IMR-90 (cell line): Measurements from ENCODE around the gene FNBP1L. TPM values are rescaled to one million over a fixed set of nuclear protein-coding genes. Genes with fewer than 3 reads are reported as not detected.

ENCODE experiments used
- ATAC-seq: fragments of 200-7000 bp; cut with Tn5 transposase; 2 replicates; pipeline ENCODE4 v1.9.1; 2020; ENCODE audit warnings: low read depth, mild to moderate bottlenecking, moderate library complexity
- BruUV-seq: library from RNA; stranded (reverse); fragments of 400-500 nt; replicated peaks from 2 replicates; lab custom pipeline; 2021; lab: Mats Ljungman, UMichigan
- CTCF ChIA-PET: fragments of 300-600 bp; formaldehyde crosslinking; extraction: SDS; loops from one replicate; lab custom pipeline; 2021; ENCODE audit warnings: antibody characterized with exemption; lab: Yijun Ruan, JAX
- POLR2A ChIA-PET: fragments of 300-600 bp; sonication (Branson Sonifier 250); formaldehyde crosslinking; loops from one replicate; lab custom pipeline; 2022; ENCODE audit warnings: antibody characterized with exemption; ENCODE audit not compliant: unreplicated experiment; lab: Charles Lee
- DNase-seq: peaks from one replicate; pipeline ENCODE4 v3.0.0; 2013
- H2AFZ ChIP-seq: replicated peaks from 2 replicates; pipeline ENCODE3; 2013; ENCODE audit warnings: low read length, mild to moderate bottlenecking; ENCODE audit not compliant: poor library complexity
- H2AK5ac ChIP-seq: 2 replicates; pipeline ENCODE4 v1.6.1; 2013; ENCODE audit warnings: low read depth, low read length, inconsistent platforms
- H2AK9ac ChIP-seq: replicated peaks from 2 replicates; pipeline ENCODE3; 2013; ENCODE audit warnings: mild to moderate bottlenecking, low read depth, low read length, moderate library complexity; ENCODE audit not compliant: poor library complexity
- H2BK120ac ChIP-seq: 2 replicates; pipeline ENCODE4 v1.6.1; 2013; ENCODE audit warnings: low read depth, low read length, inconsistent platforms
- H2BK15ac ChIP-seq: 3 replicates; pipeline ENCODE4 v1.6.1; 2013; ENCODE audit warnings: low read depth, low read length, inconsistent platforms
- H2BK20ac ChIP-seq: 2 replicates; pipeline ENCODE4 v1.6.1; 2013; ENCODE audit warnings: low read depth, mild to moderate bottlenecking, inconsistent platforms, low read length, moderate library complexity
- H2BK5ac ChIP-seq: 2 replicates; pipeline ENCODE4 v1.6.1; 2013; ENCODE audit warnings: mild to moderate bottlenecking, low read depth, low read length, inconsistent platforms; ENCODE audit not compliant: poor library complexity, severe bottlenecking
- H3K14ac ChIP-seq: replicated peaks from 2 replicates; pipeline ENCODE4 v1.6.1; 2013; ENCODE audit warnings: low read depth, low read length, inconsistent platforms
- H3K18ac ChIP-seq: 2 replicates; pipeline ENCODE4 v1.6.1; 2013; ENCODE audit warnings: low read depth, low read length, control low read depth
- H3K23ac ChIP-seq: 2 replicates; pipeline ENCODE4 v1.6.1; 2013; ENCODE audit warnings: low read depth, low read length, inconsistent platforms
- H3K27ac ChIP-seq: 2 replicates; pipeline ENCODE4 v1.5.1; 2013; ENCODE audit warnings: mild to moderate bottlenecking, control low read depth, low read length; ENCODE audit not compliant: insufficient read depth
- H3K27me3 ChIP-seq: 2 replicates; pipeline ENCODE4 v1.6.1; 2013; ENCODE audit warnings: low read length; ENCODE audit not compliant: control insufficient read depth, insufficient read depth
- H3K36me3 ChIP-seq: 2 replicates; pipeline ENCODE4 v1.6.1; 2013; ENCODE audit warnings: low read length, mixed read lengths; ENCODE audit not compliant: control insufficient read depth, insufficient read depth
- H3K4ac ChIP-seq: 2 replicates; pipeline ENCODE4 v1.6.1; 2013; ENCODE audit warnings: low read depth, low read length, inconsistent platforms
- H3K4me1 ChIP-seq: 2 replicates; pipeline ENCODE4 v1.6.1; 2013; ENCODE audit warnings: low read length, mixed read lengths; ENCODE audit not compliant: control insufficient read depth, insufficient read depth
- H3K4me2 ChIP-seq: 2 replicates; pipeline ENCODE4 v1.6.1; 2013; ENCODE audit warnings: low read depth, mild to moderate bottlenecking, control low read depth, low read length, moderate library complexity
- H3K4me3 ChIP-seq: 2 replicates; pipeline ENCODE4 v1.5.1; 2013; ENCODE audit warnings: low read depth, mild to moderate bottlenecking, control low read depth, low read length, moderate library complexity; ENCODE audit not compliant: insufficient read depth
- H3K56ac ChIP-seq: 2 replicates; pipeline ENCODE4 v1.6.1; 2013; ENCODE audit warnings: low read length, inconsistent platforms; ENCODE audit not compliant: insufficient read depth; ENCODE audit errors: extremely low read depth
- H3K79me1 ChIP-seq, 2 experiments: 2 replicates each; pipeline ENCODE4 v1.6.1; 2013; ENCODE audit warnings: low read length in 2 of 2, inconsistent platforms in 1 of 2, low read depth in 1 of 2
- H3K9ac ChIP-seq: 2 replicates; pipeline ENCODE4 v1.6.1; 2013; ENCODE audit warnings: low read depth, low read length, control low read depth
- H3K9me1 ChIP-seq: 2 replicates; pipeline ENCODE4 v1.6.1; 2013; ENCODE audit warnings: low read length, inconsistent platforms; ENCODE audit not compliant: insufficient read depth
- H3K9me3 ChIP-seq: 2 replicates; pipeline ENCODE4 v1.6.1; 2013; ENCODE audit warnings: low read length; ENCODE audit not compliant: control insufficient read depth, insufficient read depth
- H4K20me1 ChIP-seq: 2 replicates; pipeline ENCODE4 v1.6.1; 2013; ENCODE audit warnings: low read length, inconsistent platforms; ENCODE audit not compliant: insufficient read depth
- H4K5ac ChIP-seq: 2 replicates; pipeline ENCODE4 v1.6.1; 2013; ENCODE audit warnings: mild to moderate bottlenecking, low read depth, low read length, control low read depth
- H4K8ac ChIP-seq, 2 experiments: 2 replicates each; pipeline ENCODE4 v1.6.1; 2013; ENCODE audit warnings: low read depth in 2 of 2, low read length in 2 of 2, control low read depth in 1 of 2, inconsistent platforms in 1 of 2
- H4K91ac ChIP-seq: 2 replicates; pipeline ENCODE4 v1.6.1; 2013; ENCODE audit warnings: low read depth, low read length, inconsistent platforms; ENCODE audit not compliant: insufficient read depth
- MAFK ChIP-seq: IDR thresholded peaks from 2 replicates; pipeline ENCODE4 v1.6.1; 2012; ENCODE audit warnings: low read depth, low read length, improper control_type of control experiment
- SMC3 ChIP-seq: fragments of 150-350 bp; IDR thresholded peaks from 2 replicates; pipeline ENCODE4 v1.6.1; 2016; ENCODE audit warnings: low read depth, mild to moderate bottlenecking, antibody characterized with exemption, low read length, moderate library complexity
- USF2 ChIP-seq: fragments of 150-350 bp; IDR thresholded peaks from 2 replicates; pipeline ENCODE4 v1.6.1; 2017; ENCODE audit warnings: mild to moderate bottlenecking, antibody characterized with exemption, low read length, low read depth
- WGBS, 2 experiments: methylation state at CpG; one replicate each; pipeline versions ENCODE4 v1.1.5 to v1.1.7; 2013; ENCODE audit warnings: missing lambda C conversion rate in 2 of 2; ENCODE audit not compliant: insufficient read length in 1 of 2; ENCODE audit errors: extremely low coverage in 2 of 2; 5-methylcytosine and 5-hydroxymethylcytosine counted together
- dilution Hi-C: fragments of 300-500 bp; cut with HindIII; formaldehyde crosslinking; loops from one replicate; pipeline ENCODE4 v1.14.3; 2018; ENCODE audit warnings: low sequenced_read_pairs; ENCODE audit not compliant: unreplicated experiment
- in situ Hi-C: fragments of 300-500 bp; cut with MboI; formaldehyde crosslinking; loops from 3 replicates; pipeline ENCODE4 v1.14.3; 2019; ENCODE audit warnings: low sequenced_read_pairs, inconsistent platforms, mixed read lengths
- intact Hi-C: fragments of 100-400 bp; cut with micrococcal nuclease; formaldehyde crosslinking; loops from 2 replicates; pipeline ENCODE4 v1.10.0; 2022
- polyA plus RNA-seq, 3 experiments: library from polyadenylated mRNA; depleted of rRNA; stranded (reverse); fragments of >200 nt; gene quantifications; 2 replicates each; pipeline ENCODE4 v1.2.3, GENCODE V29; 2012; ENCODE audit warnings: low replicate concordance in 1 of 3
- total RNA-seq: library from RNA; depleted of rRNA; stranded (reverse); fragments of >200 nt; gene quantifications from 2 replicates; pipeline ENCODE4 v1.2.3, GENCODE V29; 2012

FNBP1L gene
- total and polyA plus RNA-seq, 2 of the 4 experiments (the other 2 are of a cell fraction): 9.3 to 15.2 TPM

GRCh38 chr1:93593854-93594602 is 146.1 kb downstream of the FNBP1L start:
- DNase-seq: no peak
- no peaks in the 10 kb centered on the region for H3K9me3 ChIP-seq
- H2BK120ac ChIP-seq: no peak overlapping the region
- intact Hi-C loops: no loop called here
- ChIA-PET CTCF (no interaction called here), POLR2A (no interaction called here)
- H3K9ac ChIP-seq: no peak overlapping the region
- H3K23ac ChIP-seq: peak overlapping the region; percentile 1; the same call in 1 of the 2 replicates
- no peak overlapping the region for H2BK20ac ChIP-seq
- no peak overlapping the region for H4K5ac ChIP-seq
- no peak overlapping the region for H4K8ac ChIP-seq
- in situ Hi-C loops: no loop called here
- ATAC-seq: peak; percentile 35
- no peak overlapping the region for H2BK5ac ChIP-seq
- peaks cover 19% of the 10 kb centered on the region for H3K36me3 ChIP-seq
- H3K27me3 ChIP-seq: no peaks in the 10 kb centered on the region
- H4K91ac ChIP-seq: no peak overlapping the region
- 52% methylated on average over 4 of the region's 13 CpGs; no CpG with 5 or more reads in 1 of the 2 experiments for WGBS, 2 experiments
- no peak overlapping the region for H2BK15ac ChIP-seq
- TF ChIP-seq USF2 (no peak), MAFK (peak; percentile 45; the same call in 1 of the 2 replicates), SMC3 (no peak)
- no peak overlapping the region for H3K18ac ChIP-seq
- H2AK5ac ChIP-seq: no peak overlapping the region
- no peak overlapping the region for H3K27ac ChIP-seq
- H2AFZ ChIP-seq: no peak overlapping the region
- H3K4me1 ChIP-seq: peaks cover 22% of the 10 kb centered on the region
- H3K79me1 ChIP-seq: peaks cover 52 to 92% of the 10 kb centered on the region in 2 experiments
- H3K14ac ChIP-seq: no peak overlapping the region
- no peak overlapping the region for H2AK9ac ChIP-seq
- no peak overlapping the region for H3K56ac ChIP-seq
- H3K4me2 ChIP-seq: no peak overlapping the region
- dilution Hi-C loops: no loop called here
- H3K4ac ChIP-seq: no peak overlapping the region
- H3K9me1 ChIP-seq: peaks cover 59% of the 10 kb centered on the region
- no peak overlapping the region for H3K4me3 ChIP-seq
- peaks cover 88% of the 10 kb centered on the region for H4K20me1 ChIP-seq
- no TSS peak for BruUV-seq
